ENCODE measurements around the gene FZD4.

- TF ChIP-seq POLR2A (IDR thresholded peaks at IDR 0.05; ENCODE audit: low read length), result no peak
- no peak for TF ChIP-seq GATA1 (IDR thresholded peaks at IDR 0.05; ENCODE audit: low read depth, low read length)
Measured at GRCh38 chr11:86941871-86942599, 13.2 kb downstream of the FZD4 start.
